Ascending aorta (tissue), 2 donors: ENCODE measurements around the gene PRRC2C. TPM values are rescaled to one million over a fixed set of nuclear protein-coding genes. Genes with fewer than 3 reads are reported as not detected.

Source experiments
- DNase-seq, 2 donors: peaks; one replicate each; pipeline ENCODE4 v3.0.0-alpha.2; 2019; ENCODE audit warnings: low spot score in 2 of 2
- H3K27ac ChIP-seq, 2 donors: fragments of 200-600 bp; sonication (generic); one replicate each; pipeline ENCODE4 v1.5.1; 2016 to 2017; ENCODE audit warnings: mild to moderate bottlenecking in 1 of 2
- H3K27me3 ChIP-seq: fragments of 200-600 bp; sonication (generic); one replicate; pipeline ENCODE4 v1.5.1; 2017
- H3K36me3 ChIP-seq, 2 donors: fragments of 200-600 bp; sonication (generic); one replicate each; pipeline ENCODE4 v1.5.1; 2016
- H3K4me1 ChIP-seq, 2 donors: fragments of 200-600 bp; sonication (generic); one replicate each; pipeline ENCODE4 v1.5.1; 2016 to 2017; ENCODE audit warnings: mild to moderate bottlenecking in 1 of 2
- H3K4me3 ChIP-seq, 2 donors: fragments of 200-600 bp; sonication (generic); one replicate each; pipeline ENCODE4 v1.5.1; 2016 to 2017; ENCODE audit warnings: mild to moderate bottlenecking in 1 of 2
- H3K9me3 ChIP-seq, 2 donors: fragments of 200-600 bp; sonication (generic); one replicate each; pipeline ENCODE4 v1.5.1; 2016
- intact Hi-C: fragments of 100-400 bp; cut with DNase I; formaldehyde crosslinking; loops from one replicate; pipeline ENCODE4 v1.15.1; 2023
- total RNA-seq: library from RNA; depleted of rRNA; stranded (reverse); fragments of >200 nt; gene quantifications from one replicate; pipeline ENCODE4 v1.1.0, GENCODE V29; 2016
- TF ChIP-seq, protein P1 (sequence below), 3 experiments: fragments of 200-600 bp in 2 of 3; fragments of 450-650 bp in 1 of 3; sonication (generic) in 2 of 3; IDR thresholded peaks; one replicate each; pipeline ENCODE4 v1.5.1; 2016 to 2019; ENCODE audit warnings: antibody characterized with exemption in 3 of 3, mild to moderate bottlenecking in 1 of 3, moderate library complexity in 1 of 3

The PRRC2C gene
- total RNA-seq, 1 donor from 2014 or later, result 46.3 TPM

DNA sequence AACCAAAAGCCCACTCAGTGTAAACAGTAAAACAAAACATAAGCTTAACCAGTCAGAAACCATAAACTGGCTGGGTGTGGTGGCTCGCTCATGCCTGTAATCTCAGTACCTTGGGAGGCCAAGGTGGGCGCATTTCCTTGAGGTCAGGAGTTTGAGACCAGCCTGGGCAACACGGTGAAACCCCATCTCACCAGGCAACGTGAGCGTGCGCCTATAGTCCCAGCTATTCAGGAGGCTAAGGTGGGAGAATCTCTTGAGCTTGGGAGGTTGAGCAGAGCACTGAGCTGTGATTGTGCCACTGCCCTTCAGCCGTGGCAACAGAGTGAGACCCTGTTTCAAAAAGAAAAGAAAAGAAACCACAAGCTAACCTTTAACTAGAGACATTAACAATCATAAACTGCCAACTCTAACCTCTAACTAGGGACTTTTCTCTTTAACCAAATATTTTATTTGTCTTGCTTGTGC is 13.1 kb upstream of the PRRC2C start:
- H3K27me3 ChIP-seq, result no peaks in the 10 kb centered on the region
- H3K4me1 ChIP-seq, result peaks cover 0 to 6% of the 10 kb centered on the region in 2 donors
- intact Hi-C loops, result loop anchor here (5.0 kb wide), 1 partner anchor 35 kb away; no protein-coding TSS in a partner anchor
- TF ChIP-seq, protein P1, sequence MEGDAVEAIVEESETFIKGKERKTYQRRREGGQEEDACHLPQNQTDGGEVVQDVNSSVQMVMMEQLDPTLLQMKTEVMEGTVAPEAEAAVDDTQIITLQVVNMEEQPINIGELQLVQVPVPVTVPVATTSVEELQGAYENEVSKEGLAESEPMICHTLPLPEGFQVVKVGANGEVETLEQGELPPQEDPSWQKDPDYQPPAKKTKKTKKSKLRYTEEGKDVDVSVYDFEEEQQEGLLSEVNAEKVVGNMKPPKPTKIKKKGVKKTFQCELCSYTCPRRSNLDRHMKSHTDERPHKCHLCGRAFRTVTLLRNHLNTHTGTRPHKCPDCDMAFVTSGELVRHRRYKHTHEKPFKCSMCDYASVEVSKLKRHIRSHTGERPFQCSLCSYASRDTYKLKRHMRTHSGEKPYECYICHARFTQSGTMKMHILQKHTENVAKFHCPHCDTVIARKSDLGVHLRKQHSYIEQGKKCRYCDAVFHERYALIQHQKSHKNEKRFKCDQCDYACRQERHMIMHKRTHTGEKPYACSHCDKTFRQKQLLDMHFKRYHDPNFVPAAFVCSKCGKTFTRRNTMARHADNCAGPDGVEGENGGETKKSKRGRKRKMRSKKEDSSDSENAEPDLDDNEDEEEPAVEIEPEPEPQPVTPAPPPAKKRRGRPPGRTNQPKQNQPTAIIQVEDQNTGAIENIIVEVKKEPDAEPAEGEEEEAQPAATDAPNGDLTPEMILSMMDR (IDR thresholded peaks at IDR 0.05), result no peak
- no peak overlapping the region for H3K4me3 ChIP-seq
- H3K27ac ChIP-seq, result no peak overlapping the region
- no peaks in the 10 kb centered on the region for H3K9me3 ChIP-seq
- no peak for DNase-seq
- H3K36me3 ChIP-seq, result no peaks in the 10 kb centered on the region

DNA sequence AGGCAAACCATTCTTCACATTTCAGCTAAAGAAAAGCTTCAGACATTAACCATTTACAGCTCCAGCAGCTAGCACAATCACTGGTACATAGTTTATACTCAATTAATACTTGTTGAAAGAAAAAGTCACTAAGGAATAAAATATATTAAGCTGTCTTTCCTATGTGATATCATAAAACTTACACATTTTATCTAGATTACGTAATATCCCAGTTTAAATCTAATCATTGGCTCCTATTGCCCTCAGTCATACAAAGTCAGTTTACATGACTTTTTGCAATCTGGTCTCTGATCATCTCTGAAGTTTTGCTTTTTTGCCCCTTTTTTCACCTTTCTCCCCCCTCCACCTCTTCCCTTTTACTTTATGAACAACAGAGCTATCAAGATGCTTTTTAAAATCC is 8.5 kb upstream of the PRRC2C start:
- TF ChIP-seq, protein P1 (IDR thresholded peaks at IDR 0.05), result no peak
- H3K4me3 ChIP-seq, result no peak overlapping the region
- no peak overlapping the region for H3K27ac ChIP-seq
- DNase-seq, result no peak
- H3K27me3 ChIP-seq, result no peaks in the 10 kb centered on the region
- intact Hi-C loops, result no loop called here
- H3K36me3 ChIP-seq, result no peaks in the 10 kb centered on the region
- peaks cover 0 to 2% of the 10 kb centered on the region in 2 donors for H3K4me1 ChIP-seq
- H3K9me3 ChIP-seq, result no peaks in the 10 kb centered on the region

DNA sequence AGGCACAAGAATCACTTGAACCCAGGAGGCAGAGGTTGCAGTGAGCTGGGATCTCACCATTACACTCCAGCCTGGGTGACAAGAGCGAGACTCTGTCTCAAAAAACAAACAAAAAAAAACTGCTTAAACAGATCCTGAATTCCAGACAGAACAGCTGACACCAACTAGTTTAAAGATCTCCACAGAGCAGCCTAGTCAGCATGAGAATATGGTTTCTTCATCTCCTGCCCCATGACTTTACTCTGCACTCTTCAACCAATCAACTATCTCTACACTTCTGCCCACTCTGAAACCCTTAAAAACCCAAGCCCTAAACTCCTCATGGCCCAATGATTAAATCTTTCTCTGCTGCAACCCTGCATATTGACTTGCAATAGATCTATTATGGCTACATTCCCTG is 7.5 kb upstream of the PRRC2C start:
- TF ChIP-seq, protein P1 (IDR thresholded peaks at IDR 0.05), result no peak
- intact Hi-C loops, result no loop called here
- Histone ChIP-seq H3K36me3 (no peaks in the 10 kb centered on the region), H3K27ac (no peak overlapping the region), H3K9me3 (no peaks in the 10 kb centered on the region), H3K4me1 (peaks cover 0 to 2% of the 10 kb centered on the region in 2 donors), H3K27me3 (no peaks in the 10 kb centered on the region), H3K4me3 (no peak overlapping the region)
- no peak for DNase-seq

DNA sequence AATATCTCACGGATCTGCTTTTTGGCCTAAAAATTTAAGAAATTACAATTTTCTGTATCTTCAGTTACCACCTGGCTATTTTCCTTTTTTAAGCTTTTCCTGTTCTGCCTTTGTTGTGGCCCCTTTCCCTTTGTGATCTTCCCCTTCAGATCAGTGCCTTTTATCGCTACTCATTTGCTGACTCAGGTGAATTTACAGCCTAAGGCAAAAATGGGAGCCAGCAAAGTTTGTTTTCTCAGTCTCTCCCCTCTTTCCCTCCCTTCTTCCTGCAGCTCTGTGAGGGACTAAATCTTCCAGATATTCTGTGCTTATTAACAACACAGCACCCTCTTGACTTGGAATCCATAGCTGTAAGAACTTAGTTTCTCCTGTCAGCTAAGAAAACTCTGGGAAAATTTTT is 5.3 kb upstream of the PRRC2C start:
- H3K4me3 ChIP-seq, result no peak overlapping the region
- TF ChIP-seq, protein P1 (IDR thresholded peaks at IDR 0.05), result no peak
- H3K27me3 ChIP-seq, result no peaks in the 10 kb centered on the region
- peaks cover 0 to 3% of the 10 kb centered on the region in 2 donors for H3K4me1 ChIP-seq
- no peak overlapping the region for H3K27ac ChIP-seq
- DNase-seq, result no peak
- H3K9me3 ChIP-seq, result no peaks in the 10 kb centered on the region
- no peaks in the 10 kb centered on the region for H3K36me3 ChIP-seq
- intact Hi-C loops, result no loop called here

DNA sequence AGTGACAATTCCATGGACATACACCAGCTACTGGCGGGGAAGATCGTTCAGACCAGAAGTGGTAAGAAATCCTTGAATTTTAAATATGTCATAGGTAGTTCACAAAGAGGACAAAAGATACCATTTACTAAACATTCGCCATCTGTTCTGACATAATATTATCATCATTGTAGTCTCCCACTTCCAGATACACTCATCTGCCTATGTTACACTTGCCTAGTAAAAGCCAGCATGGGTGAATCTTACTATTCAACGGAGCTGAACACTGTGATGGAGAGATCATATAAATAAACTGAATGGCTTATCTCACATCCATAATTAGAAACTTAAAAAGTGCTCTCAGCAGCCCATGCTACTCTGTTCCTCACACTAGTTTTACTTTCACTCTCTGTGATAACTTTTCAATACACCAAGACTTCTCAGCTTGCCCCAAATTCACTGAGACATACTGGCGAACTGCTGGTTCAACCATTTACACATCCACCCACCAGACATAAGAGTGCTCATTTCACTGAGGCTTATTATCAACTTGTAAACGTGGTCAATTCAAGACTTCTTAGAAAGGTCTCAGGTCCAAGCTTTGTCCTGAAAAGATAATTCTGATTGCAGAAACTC is 463 bp upstream of the PRRC2C start:
- Histone ChIP-seq H3K27me3 (no peaks in the 10 kb centered on the region), H3K9me3 (no peaks in the 10 kb centered on the region), H3K4me3 (peak overlapping the region; percentile 75 to 91), H3K36me3 (no peaks in the 10 kb centered on the region), H3K27ac (peak overlapping the region; percentile 97 to 100), H3K4me1 (peaks cover 3 to 13% of the 10 kb centered on the region in 2 donors)
- intact Hi-C loops, result loop anchor here (2.0 to 5.0 kb wide), 5 partner anchors 16 to 297 kb away; partner anchors contain the start of genes FMO4 and METTL13
- no peak for DNase-seq
- TF ChIP-seq, protein P1 (IDR thresholded peaks at IDR 0.05), result peak in 1 of 3 experiments; percentile 87
